Fibroblast of lung (primary cell): ENCODE data around the gene AGBL4.

Experiments used
- CTCF ChIP-seq, 2 donors: IDR thresholded peaks in 1 of 2; conservative IDR thresholded peaks in 1 of 2; 1 replicate in 1 of 2; 2 replicates in 1 of 2; pipeline ENCODE4 v1.5.1; 2011 to 2012; ENCODE audit warnings: low read length in 2 of 2, control low read depth in 1 of 2, inconsistent platforms in 1 of 2, low read depth in 1 of 2, mild to moderate bottlenecking in 1 of 2
- EZH2 ChIP-seq: IDR thresholded peaks from 2 replicates; pipeline ENCODE4 v1.5.1; 2012; ENCODE audit warnings: low read length, control low read depth, mild to moderate bottlenecking; ENCODE audit errors: missing control alignments

- TF ChIP-seq CTCF (conservative IDR thresholded peaks at IDR 0.05 in 1 of 2, IDR thresholded peaks at IDR 0.05 in 1 of 2; ENCODE audit: low read depth in 1 of 2, low read length in 2 of 2) (no peak), EZH2 (no peak)
Observed at GRCh38 chr1:49606082-49606481, 417.7 kb downstream of the AGBL4 start.
